SK-N-SH (cell line): ENCODE measurements around the gene FAM120A. TPM values are rescaled to one million over a fixed set of nuclear protein-coding genes. Genes with fewer than 3 reads are reported as not detected.

Source experiments
- polyA plus RNA-seq, 3 experiments: library from polyadenylated mRNA; depleted of rRNA; stranded (reverse); fragments of >200 nt; gene quantifications; 2 replicates each; pipeline ENCODE4 v1.2.3, GENCODE V29; 2012
- small RNA-seq, 7 experiments: library from RNA; depleted of rRNA; stranded (forward); fragments of <200 nt; gene quantifications; one replicate each; pipeline ENCODE3, GENCODE V24; 2012

The FAM120A gene
- polyA plus RNA-seq, 1 of the 3 experiments (the other 2 are of a cell fraction), result 58.6 TPM

Small RNA genes lying within 50 kb of the gene (small RNA-seq; reads per million reads assigned to genes)
- gene RF00019, result 0 reads per million in 7 experiments

Other genes with a start within 250 kb of the FAM120A start
- 30.1 and 33.3 TPM in 2 replicates for gene FAM120AOS, start 1.9 kb downstream of the FAM120A start, polyA plus RNA-seq (2012; rRNA removed)
- 7.7 and 11.2 TPM in 2 replicates for gene PHF2, start 124.9 kb downstream of the FAM120A start, polyA plus RNA-seq (2012; rRNA removed)